ENCODE measurements around the gene DHRSX. TPM values are rescaled to one million over a fixed set of nuclear protein-coding genes. Genes with fewer than 3 reads are reported as not detected.
"Not testable (repeated sequence)": the region's sequence is repeated elsewhere in the genome, so short reads cannot be mapped to it uniquely, and the experiment has no call there.

The DHRSX gene
- total RNA-seq, 2 donors from 2014 or later: 16.4 to 16.6 TPM

- H3K36me3 Mint-ChIP-seq: peaks cover 21 to 29% of the 10 kb centered on the region in 2 donors
- no peak for ATAC-seq
- DNase-seq (ENCODE audit: low spot score in 2 of 2): no peak
- H3K9me3 Mint-ChIP-seq: peaks cover 0 to 7% of the 10 kb centered on the region in 2 donors
- H3K27ac Mint-ChIP-seq: no peak overlapping the region
Measured at GRCh38 chrX:2412131-2412530, 88.6 kb downstream of the DHRSX start.

GRCh38 chrX:2410279-2411020 is 90.3 kb downstream of the DHRSX start:
- Mint-ChIP-seq H3K36me3 (peaks cover 28 to 37% of the 10 kb centered on the region in 2 donors), H3K9me3 (peaks cover 0 to 7% of the 10 kb centered on the region in 2 donors), H3K27ac (no peak overlapping the region)
- ATAC-seq: no peak
- no peak for DNase-seq (ENCODE audit: low spot score in 2 of 2)

DNA sequence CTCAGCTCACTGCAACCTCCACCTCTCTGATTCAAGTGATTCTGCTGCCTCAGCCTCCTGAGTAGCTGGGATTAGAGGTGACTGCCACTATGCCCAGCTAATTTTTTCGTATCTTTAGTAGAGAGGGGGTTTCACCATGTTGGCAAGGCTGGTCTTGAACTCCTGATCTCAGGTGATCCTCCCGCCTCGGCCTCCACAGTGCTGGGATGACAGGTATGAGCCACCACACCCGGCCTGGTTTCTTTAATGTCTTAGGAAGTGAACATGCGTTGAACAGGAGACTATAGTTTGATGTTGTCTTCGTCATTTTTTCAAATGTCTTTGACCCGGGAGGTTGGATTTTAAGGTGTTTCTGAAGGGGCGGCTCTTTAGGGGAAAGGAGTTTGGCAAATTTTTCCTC is 91.0 kb downstream of the DHRSX start:
- Mint-ChIP-seq H3K9me3 (peaks cover 0 to 7% of the 10 kb centered on the region in 2 donors), H3K27ac (no peak overlapping the region), H3K36me3 (peaks cover 28 to 37% of the 10 kb centered on the region in 2 donors)
- ATAC-seq: no peak
- DNase-seq (ENCODE audit: low spot score in 2 of 2): no peak

DNA sequence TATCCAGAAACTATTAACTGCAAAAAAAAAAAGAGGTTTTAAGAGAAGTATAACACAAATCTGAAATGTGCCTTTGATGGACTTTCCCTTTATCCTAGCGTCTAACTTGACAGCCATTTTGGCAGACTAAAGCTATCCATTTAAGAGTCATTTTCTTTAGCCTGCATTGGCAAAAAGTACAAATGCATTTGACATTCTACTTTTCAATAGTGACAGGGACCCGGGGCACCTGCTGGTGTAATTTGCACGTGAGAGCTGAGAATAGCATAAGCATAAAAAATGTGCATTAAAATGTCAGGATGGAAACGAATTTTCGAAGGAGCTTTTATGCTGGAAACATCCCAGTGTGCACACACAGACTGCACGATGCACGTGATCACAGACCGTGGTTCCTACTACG is 91.9 kb downstream of the DHRSX start:
- DNase-seq (ENCODE audit: low spot score in 2 of 2): no peak
- no peak overlapping the region for H3K27ac Mint-ChIP-seq
- peaks cover 28 to 37% of the 10 kb centered on the region in 2 donors for H3K36me3 Mint-ChIP-seq
- peaks cover 0 to 7% of the 10 kb centered on the region in 2 donors for H3K9me3 Mint-ChIP-seq
- ATAC-seq: no peak

DNA sequence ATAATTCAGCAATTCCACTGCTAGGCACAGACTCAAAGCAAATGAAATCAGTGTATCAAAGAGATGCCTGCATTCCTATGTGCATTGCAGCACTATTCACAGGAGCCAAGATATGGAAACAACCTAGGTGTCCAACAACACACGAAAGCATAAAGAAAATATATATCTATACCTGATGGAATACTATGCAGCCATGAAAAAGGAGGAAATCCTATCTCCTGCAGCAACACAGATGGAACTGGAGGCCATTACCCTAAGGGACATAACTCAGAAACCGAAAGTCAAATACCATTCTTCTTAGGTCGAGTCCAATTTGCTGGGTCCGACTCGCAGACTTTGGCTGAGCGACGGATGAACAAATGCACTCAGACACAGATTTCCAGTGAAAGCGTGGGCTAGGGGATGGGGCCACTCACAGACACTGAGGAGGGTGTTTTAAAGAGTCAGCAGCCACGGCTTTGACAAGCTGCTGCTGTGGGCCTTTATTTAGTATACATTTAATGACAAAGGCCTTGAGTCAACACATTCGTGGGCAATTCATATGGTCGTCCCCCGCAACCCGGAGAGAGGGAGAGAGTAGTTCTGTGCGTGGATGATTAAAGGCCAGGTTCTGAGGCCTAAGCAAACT is 93.8 kb downstream of the DHRSX start:
- H3K27ac Mint-ChIP-seq: no peak overlapping the region
- ATAC-seq: no peak
- no peak for DNase-seq (ENCODE audit: low spot score in 2 of 2)
- H3K9me3 Mint-ChIP-seq: peaks cover 0 to 7% of the 10 kb centered on the region in 2 donors
- peaks cover 31 to 37% of the 10 kb centered on the region in 2 donors for H3K36me3 Mint-ChIP-seq

GRCh38 chrX:2404776-2405175 is 96.0 kb downstream of the DHRSX start:
- no peak for DNase-seq (ENCODE audit: low spot score in 2 of 2)
- Mint-ChIP-seq H3K36me3 (peaks cover 34 to 37% of the 10 kb centered on the region in 2 donors), H3K9me3 (peaks cover 0 to 7% of the 10 kb centered on the region in 2 donors), H3K27ac (no peak overlapping the region)
- no peak for ATAC-seq

GRCh38 chrX:2402361-2402690 is 98.5 kb downstream of the DHRSX start:
- Mint-ChIP-seq H3K9me3 (no peaks in the 10 kb centered on the region), H3K27ac (peak overlapping the region in 1 of 2 donors; percentile 60), H3K36me3 (peaks cover 15 to 18% of the 10 kb centered on the region in 2 donors)
- DNase-seq (ENCODE audit: low spot score in 2 of 2): no peak
- no peak for ATAC-seq

DNA sequence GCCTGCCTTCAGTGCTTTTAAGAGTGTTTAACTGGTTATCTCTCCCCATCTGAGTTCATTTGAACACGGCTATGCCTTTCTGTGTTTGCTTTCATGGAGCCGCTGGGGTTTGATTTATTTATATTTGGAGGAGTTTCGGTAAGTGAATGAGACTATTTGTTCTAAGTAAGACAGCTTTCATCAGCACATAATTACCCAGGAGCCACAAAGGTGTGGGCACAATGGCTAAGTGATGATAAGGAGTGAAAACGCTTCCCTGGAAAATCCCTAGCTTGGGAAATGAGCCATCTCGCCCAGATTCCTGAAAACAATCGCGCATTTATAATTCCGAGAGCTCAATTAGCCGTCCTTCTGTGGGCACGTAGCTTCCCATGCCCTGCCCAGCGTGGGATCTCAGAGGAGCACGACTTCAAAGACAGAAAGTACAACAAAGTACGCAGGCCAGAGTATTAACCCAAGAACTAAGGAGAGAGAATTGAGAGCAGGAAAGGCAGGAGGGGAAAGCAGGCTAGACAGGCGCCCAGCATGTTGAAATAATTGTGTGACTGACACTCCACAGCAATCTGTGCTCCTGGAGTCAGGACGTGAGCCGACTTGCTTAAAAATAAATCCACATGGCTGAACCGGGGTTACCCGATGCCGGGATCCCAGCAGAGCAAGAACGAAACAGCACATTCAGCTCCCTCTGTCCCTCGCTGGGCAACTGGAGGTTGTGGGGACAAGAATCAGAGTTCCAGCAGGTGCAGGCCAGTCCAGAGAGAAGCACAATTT is 99.0 kb downstream of the DHRSX start:
- Mint-ChIP-seq H3K36me3 (peaks cover 9 to 12% of the 10 kb centered on the region in 2 donors), H3K9me3 (no peaks in the 10 kb centered on the region), H3K27ac (peak overlapping the region in 1 of 2 donors; percentile 60)
- DNase-seq (ENCODE audit: low spot score in 2 of 2): no peak
- no peak for ATAC-seq

DNA sequence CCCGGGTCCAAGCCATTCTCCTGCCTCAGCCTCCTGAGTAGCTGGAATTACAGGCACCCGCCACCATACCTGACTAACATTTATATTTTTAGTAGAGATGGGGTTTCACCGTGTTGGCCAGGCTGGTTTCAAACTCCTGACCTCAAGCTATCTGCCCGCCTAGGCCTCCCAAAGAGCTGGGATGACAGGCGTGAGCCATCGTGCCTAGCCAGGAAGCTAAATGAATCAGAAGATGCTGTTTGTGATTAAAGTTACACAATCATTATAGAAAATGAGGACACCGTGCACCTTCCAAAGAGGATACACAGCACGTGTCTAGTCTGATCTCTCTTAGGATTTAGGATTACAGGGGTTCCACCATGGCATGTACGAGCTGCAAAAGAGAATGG is 99.6 kb downstream of the DHRSX start:
- Mint-ChIP-seq H3K9me3 (no peaks in the 10 kb centered on the region), H3K27ac (no peak overlapping the region), H3K36me3 (peaks cover 5 to 9% of the 10 kb centered on the region in 2 donors)
- ATAC-seq: no peak
- no peak for DNase-seq (ENCODE audit: low spot score in 2 of 2)

GRCh38 chrX:2398064-2398656 is 102.6 kb downstream of the DHRSX start:
- no peaks in the 10 kb centered on the region for H3K9me3 Mint-ChIP-seq
- peaks cover 13 to 18% of the 10 kb centered on the region in 2 donors for H3K36me3 Mint-ChIP-seq
- H3K27ac Mint-ChIP-seq: no peak overlapping the region
- ATAC-seq (no peak), DNase-seq (ENCODE audit: low spot score in 2 of 2) (no peak)

- H3K36me3 Mint-ChIP-seq: peaks cover 13 to 18% of the 10 kb centered on the region in 2 donors
- DNase-seq (ENCODE audit: low spot score in 2 of 2) (no peak), ATAC-seq (no peak)
- no peaks in the 10 kb centered on the region for H3K9me3 Mint-ChIP-seq
- H3K27ac Mint-ChIP-seq: no peak overlapping the region
Measured at GRCh38 chrX:2397229-2398063, 103.3 kb downstream of the DHRSX start.

- H3K9me3 Mint-ChIP-seq: peaks cover 4% of the 10 kb centered on the region in 2 donors
- no peak overlapping the region for H3K27ac Mint-ChIP-seq
- H3K36me3 Mint-ChIP-seq: peaks cover 26% of the 10 kb centered on the region in 2 donors
- no peak for DNase-seq (ENCODE audit: low spot score in 2 of 2)
- no peak for ATAC-seq
Measured at GRCh38 chrX:2395261-2395992, 105.3 kb downstream of the DHRSX start.

DNA sequence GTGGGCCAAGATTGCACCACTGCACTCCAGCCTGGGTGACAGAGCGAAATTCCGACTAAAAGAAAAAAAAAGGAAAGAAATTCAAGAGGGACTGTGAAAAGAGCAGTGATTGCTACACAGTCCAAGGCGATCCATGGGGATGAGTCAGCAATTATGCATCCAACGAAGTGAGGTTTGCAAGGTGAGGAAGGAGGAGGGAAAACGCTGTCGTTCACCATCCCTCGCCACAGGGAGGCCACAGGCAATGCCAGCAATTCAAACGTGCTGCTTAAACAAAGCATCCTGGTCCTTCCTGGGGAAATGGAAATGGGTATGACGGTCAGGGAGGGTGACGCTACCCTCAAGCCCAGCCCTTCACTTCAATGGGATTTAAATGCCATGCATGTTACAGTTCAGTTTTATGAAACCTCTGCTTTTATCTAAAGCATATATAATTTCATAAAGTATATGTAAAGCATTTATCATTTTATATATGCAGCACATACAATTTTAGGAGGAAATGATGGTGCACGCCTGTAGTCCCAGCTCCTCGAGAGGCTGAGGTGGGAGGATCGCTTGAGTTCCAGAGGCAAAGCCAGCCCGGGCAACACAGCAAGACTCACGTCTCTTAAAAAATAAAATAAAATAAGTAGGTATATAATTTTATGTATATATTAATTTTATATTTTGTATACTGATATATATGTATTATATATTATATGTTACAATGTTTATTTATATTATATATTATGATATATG is 108.7 kb downstream of the DHRSX start:
- ATAC-seq (no peak), DNase-seq (ENCODE audit: low spot score in 2 of 2) (no peak)
- H3K27ac Mint-ChIP-seq: peak overlapping the region in 1 of 2 donors; percentile 88
- H3K36me3 Mint-ChIP-seq: peaks cover 26% of the 10 kb centered on the region in 2 donors
- peaks cover 4% of the 10 kb centered on the region in 2 donors for H3K9me3 Mint-ChIP-seq

- DNase-seq (ENCODE audit: low spot score in 2 of 2) (no peak), ATAC-seq (no peak)
- H3K27ac Mint-ChIP-seq: no peak overlapping the region
- peaks cover 4% of the 10 kb centered on the region in 2 donors for H3K9me3 Mint-ChIP-seq
- H3K36me3 Mint-ChIP-seq: peaks cover 26% of the 10 kb centered on the region in 2 donors
Measured at GRCh38 chrX:2390754-2391153, 110.0 kb downstream of the DHRSX start.

DNA sequence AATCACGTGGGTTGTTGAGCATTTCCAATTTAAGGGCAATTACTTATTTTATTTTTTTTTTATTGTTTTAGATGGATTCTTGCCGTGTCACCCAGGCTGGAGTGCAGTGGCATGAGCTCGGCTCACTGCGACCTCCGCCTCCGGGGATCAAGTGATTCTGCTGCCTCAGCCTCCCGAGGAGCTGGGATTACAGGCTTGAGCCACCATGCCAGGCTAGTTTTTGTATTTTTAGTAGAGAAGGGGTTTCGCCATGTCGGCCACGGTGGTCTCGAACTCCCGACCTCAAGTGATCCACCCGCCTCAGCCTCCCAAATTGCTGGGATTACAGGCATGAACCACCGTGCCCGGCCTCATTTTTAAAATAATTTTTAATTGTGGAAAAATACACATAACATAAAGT is 111.0 kb downstream of the DHRSX start:
- H3K36me3 Mint-ChIP-seq: peaks cover 24 to 26% of the 10 kb centered on the region in 2 donors
- H3K27ac Mint-ChIP-seq; ATAC-seq; H3K9me3 Mint-ChIP-seq; DNase-seq (ENCODE audit: low spot score in 2 of 2): not testable (repeated sequence)
